ENCODE data around the gene INPP5A.
"Not testable (repeated sequence)": the region's sequence is repeated elsewhere in the genome, so short reads cannot be mapped to it uniquely, and the experiment has no call there.

INPP5A gene

DNA sequence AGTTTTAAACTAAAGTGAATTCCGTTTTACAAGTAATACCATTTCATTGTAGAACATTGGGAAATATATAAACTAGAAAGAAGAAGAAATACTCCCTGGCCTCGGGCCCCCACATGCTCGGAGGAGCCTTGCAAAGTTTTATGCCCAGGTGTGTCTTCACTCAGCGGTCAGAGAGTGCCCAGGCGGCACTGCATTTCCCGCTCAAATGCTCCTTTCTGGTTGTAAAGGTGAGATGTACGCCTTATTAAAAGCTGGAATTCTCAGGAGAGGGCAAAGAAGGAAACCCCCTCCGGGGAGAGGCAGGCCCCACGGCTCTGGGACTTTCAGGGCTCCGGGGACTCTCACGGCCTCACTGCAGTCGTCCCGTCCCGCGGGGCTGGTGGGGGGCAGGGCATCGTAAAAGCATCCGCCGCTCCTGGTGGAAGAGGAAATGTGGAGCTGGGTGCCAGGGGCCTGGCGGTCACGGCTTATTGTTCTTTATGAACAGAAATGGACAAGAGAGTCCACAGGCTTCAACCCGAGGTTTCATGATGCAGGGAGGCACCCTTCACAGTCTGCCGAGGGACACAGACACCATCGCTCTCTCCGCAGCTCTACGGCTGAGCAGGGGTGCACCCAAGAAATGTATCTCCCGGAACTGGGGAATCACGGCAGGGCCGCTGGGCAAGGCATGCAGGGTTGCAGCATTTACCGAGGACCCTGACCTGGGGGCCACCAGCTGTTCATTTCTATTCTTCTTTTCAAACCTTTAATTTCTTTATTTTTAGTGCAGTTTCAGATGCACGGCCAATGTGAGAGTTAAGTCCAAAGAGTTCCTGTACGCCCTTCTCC lies 47.7 kb upstream of the INPP5A start:
- H3K27me3 ChIP-seq (replicated peaks; ENCODE audit: insufficient read depth, low read length): peaks cover 75% of the 10 kb centered on the region
- no peaks in the 10 kb centered on the region for H3K9me2 ChIP-seq (replicated peaks; ENCODE audit: insufficient read depth, low read length)
- no peaks in the 10 kb centered on the region for H3F3A ChIP-seq (ENCODE audit: insufficient read depth, low read length)
- H3K4me1 ChIP-seq (ENCODE audit: low read length): no peaks in the 10 kb centered on the region
- no peak overlapping the region for H2AFZ ChIP-seq (ENCODE audit: low read length)
- H4K20me1 ChIP-seq (ENCODE audit: insufficient read depth, low read length): no peaks in the 10 kb centered on the region
- TF ChIP-seq EZH2 (optimal IDR thresholded peaks at IDR 0.05; ENCODE audit: low read depth, low read length): no peak
- TF ChIP-seq CTCF (IDR thresholded peaks at IDR 0.05; ENCODE audit: low read length): no peak
- TF ChIP-seq EZH2phosphoT487 (IDR thresholded peaks at IDR 0.05; ENCODE audit: low read length): no peak
- H3K4me2 ChIP-seq (ENCODE audit: low read depth, low read length): no peak overlapping the region
- no peak overlapping the region for H3K9ac ChIP-seq (ENCODE audit: low read length)
- no peaks in the 10 kb centered on the region for H3K36me3 ChIP-seq (replicated peaks; ENCODE audit: insufficient read depth, low read length)
- H3K4me3 ChIP-seq (ENCODE audit: low read length): no peak overlapping the region
- H3K9me3 ChIP-seq (replicated peaks; ENCODE audit: insufficient read depth, low read length): no peaks in the 10 kb centered on the region
- no peak for DNase-seq
- H3K27ac ChIP-seq (ENCODE audit: low read length): no peak overlapping the region
- H3K79me2 ChIP-seq (ENCODE audit: low read length): no peaks in the 10 kb centered on the region

GRCh38 chr10:132491534-132491933 lies 46.1 kb upstream of the INPP5A start:
- H3K4me3 ChIP-seq (ENCODE audit: low read length); H3K9ac ChIP-seq (ENCODE audit: low read length); H3K9me2 ChIP-seq (replicated peaks; ENCODE audit: insufficient read depth, low read length); H3F3A ChIP-seq (ENCODE audit: insufficient read depth, low read length); H3K9me3 ChIP-seq (replicated peaks; ENCODE audit: insufficient read depth, low read length); DNase-seq; H2AFZ ChIP-seq (ENCODE audit: low read length); H4K20me1 ChIP-seq (ENCODE audit: insufficient read depth, low read length); H3K79me2 ChIP-seq (ENCODE audit: low read length); H3K4me1 ChIP-seq (ENCODE audit: low read length); H3K36me3 ChIP-seq (replicated peaks; ENCODE audit: insufficient read depth, low read length); H3K4me2 ChIP-seq (ENCODE audit: low read depth, low read length); H3K27ac ChIP-seq (ENCODE audit: low read length): not testable (repeated sequence)
- peaks cover 74% of the 10 kb centered on the region for H3K27me3 ChIP-seq (replicated peaks; ENCODE audit: insufficient read depth, low read length)

DNA sequence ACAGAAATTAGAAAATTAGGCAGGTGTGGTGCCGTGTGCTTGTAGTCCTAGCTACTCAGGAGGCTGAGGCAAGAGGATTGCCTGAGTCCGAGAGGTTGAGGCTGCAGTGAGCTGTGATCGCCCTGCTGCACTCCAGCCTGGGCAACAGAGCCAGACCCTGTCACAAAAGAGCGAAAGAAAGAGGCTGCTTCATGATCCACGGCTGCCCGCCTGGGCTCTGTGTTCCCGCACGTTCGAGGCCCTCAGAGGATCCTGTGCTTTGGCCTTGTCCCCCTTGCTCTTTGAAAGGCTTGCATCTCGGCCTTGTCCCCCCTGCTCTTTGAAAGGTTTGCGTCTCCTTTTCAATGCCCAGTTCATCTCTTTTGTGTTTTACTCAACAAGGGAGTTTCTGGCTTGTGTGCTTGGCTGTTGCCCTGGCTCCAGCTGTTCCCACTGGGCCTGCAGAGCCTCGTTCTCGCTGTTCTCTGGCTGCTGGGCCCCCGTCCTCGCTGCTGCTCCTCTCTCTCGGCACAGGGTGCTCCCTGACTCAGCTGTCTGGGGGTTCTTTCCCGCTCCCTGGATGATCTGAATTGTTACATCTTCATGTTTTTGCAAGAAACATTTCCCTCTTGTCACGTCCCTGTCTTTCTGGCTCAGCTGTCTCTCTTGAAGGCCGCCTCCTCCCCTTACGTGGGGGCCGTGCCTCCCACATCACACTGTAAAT lies 45.1 kb upstream of the INPP5A start:
- H3K4me1 ChIP-seq (ENCODE audit: low read length): no peaks in the 10 kb centered on the region
- no peaks in the 10 kb centered on the region for H4K20me1 ChIP-seq (ENCODE audit: insufficient read depth, low read length)
- no peaks in the 10 kb centered on the region for H3K79me2 ChIP-seq (ENCODE audit: low read length)
- H3K27me3 ChIP-seq (replicated peaks; ENCODE audit: insufficient read depth, low read length): peaks cover 74% of the 10 kb centered on the region
- H2AFZ ChIP-seq (ENCODE audit: low read length): no peak overlapping the region
- H3K36me3 ChIP-seq (replicated peaks; ENCODE audit: insufficient read depth, low read length): no peaks in the 10 kb centered on the region
- no peaks in the 10 kb centered on the region for H3K9me2 ChIP-seq (replicated peaks; ENCODE audit: insufficient read depth, low read length)
- no peak for DNase-seq
- H3K27ac ChIP-seq (ENCODE audit: low read length): no peak overlapping the region
- TF ChIP-seq EZH2 (optimal IDR thresholded peaks at IDR 0.05; ENCODE audit: low read depth, low read length) (no peak), EZH2phosphoT487 (IDR thresholded peaks at IDR 0.05; ENCODE audit: low read length) (no peak), CTCF (IDR thresholded peaks at IDR 0.05; ENCODE audit: low read length) (no peak)
- no peak overlapping the region for H3K9ac ChIP-seq (ENCODE audit: low read length)
- no peak overlapping the region for H3K4me3 ChIP-seq (ENCODE audit: low read length)
- no peaks in the 10 kb centered on the region for H3F3A ChIP-seq (ENCODE audit: insufficient read depth, low read length)
- H3K4me2 ChIP-seq (ENCODE audit: low read depth, low read length): no peak overlapping the region
- no peaks in the 10 kb centered on the region for H3K9me3 ChIP-seq (replicated peaks; ENCODE audit: insufficient read depth, low read length)
